Measurements from ENCODE around the gene PSEN2.

Gene PSEN2

GRCh38 chr1:226888021-226888420 is 17.6 kb downstream of the PSEN2 start:
- DNase-seq = no peak

- DNase-seq = no peak
Observed at GRCh38 chr1:226888816-226889215, 18.4 kb downstream of the PSEN2 start.

GRCh38 chr1:226889616-226890330 is 19.4 kb downstream of the PSEN2 start:
- no peak for DNase-seq

- no peak for DNase-seq
Observed at GRCh38 chr1:226890331-226891108, 20.1 kb downstream of the PSEN2 start.

GRCh38 chr1:226891346-226891745 is 20.9 kb downstream of the PSEN2 start:
- no peak for DNase-seq

GRCh38 chr1:226891846-226892523 is 21.6 kb downstream of the PSEN2 start:
- no peak for DNase-seq

- no peak for DNase-seq
Observed at GRCh38 chr1:226892524-226892875, 22.1 kb downstream of the PSEN2 start.

- no peak for DNase-seq
Observed at GRCh38 chr1:226893936-226894335, 23.5 kb downstream of the PSEN2 start.

GRCh38 chr1:226894826-226895225 is 24.4 kb downstream of the PSEN2 start:
- DNase-seq = no peak

- DNase-seq = no peak
Observed at GRCh38 chr1:226895644-226896043, 25.2 kb downstream of the PSEN2 start.

- DNase-seq = no peak
Observed at GRCh38 chr1:226898246-226898645, 27.8 kb downstream of the PSEN2 start.

GRCh38 chr1:226901421-226901820 is 31.0 kb downstream of the PSEN2 start:
- DNase-seq = no peak

GRCh38 chr1:226902601-226903000 is 32.2 kb downstream of the PSEN2 start:
- DNase-seq = no peak

- no peak for DNase-seq
Observed at GRCh38 chr1:226903819-226904716, 33.7 kb downstream of the PSEN2 start.

GRCh38 chr1:226904772-226905171 is 34.4 kb downstream of the PSEN2 start:
- DNase-seq = no peak

GRCh38 chr1:226908419-226908818 is 38.0 kb downstream of the PSEN2 start:
- DNase-seq = no peak

- no peak for DNase-seq
Observed at GRCh38 chr1:226908913-226909312, 38.5 kb downstream of the PSEN2 start.

GRCh38 chr1:226912587-226913176 is 42.3 kb downstream of the PSEN2 start:
- DNase-seq = peak; percentile 35

GRCh38 chr1:226915672-226915995 is 45.2 kb downstream of the PSEN2 start:
- DNase-seq = no peak

- DNase-seq = no peak
Observed at GRCh38 chr1:226916497-226916896, 46.1 kb downstream of the PSEN2 start.

- no peak for DNase-seq
Observed at GRCh38 chr1:226919587-226919986, 49.2 kb downstream of the PSEN2 start.

- DNase-seq = no peak
Observed at GRCh38 chr1:226919995-226920394, 49.6 kb downstream of the PSEN2 start.

GRCh38 chr1:226920446-226920894 is 50.1 kb downstream of the PSEN2 start:
- DNase-seq = no peak

All from CD4-positive, alpha-beta T cell treated with Interferon gamma for 1 hour (primary cell).